T47D (cell line): Measurements from ENCODE around the gene LAMB4.

ENCODE experiments used
- DNase-seq, 2 experiments: peaks; one replicate each; pipeline versions ENCODE4 v3.0.0 to v3.0.0-alpha.2; 2011 to 2012; ENCODE audit warnings: low read depth in 1 of 2, low spot score in 1 of 2
- JUND ChIP-seq: IDR thresholded peaks from 2 replicates; pipeline ENCODE4 v1.6.1; 2012; ENCODE audit warnings: low read depth
- in situ Hi-C: cut with HindIII; loops from 2 replicates; pipeline ENCODE4 v1.10.0; 2016; ENCODE audit warnings: low sequenced_read_pairs, low pct_unique_long_range_greater_than_20kb

Gene LAMB4

GRCh38 chr7:108136191-108136688 lies 6.1 kb upstream of the LAMB4 start:
- in situ Hi-C loops: no loop called here

GRCh38 chr7:108135446-108136190 lies 5.5 kb upstream of the LAMB4 start:
- in situ Hi-C loops: no loop called here
- TF ChIP-seq JUND: no peak
- no peak for DNase-seq

More at GRCh38 chr7:108136191-108136688, 6.1 kb upstream of the LAMB4 start:
- TF ChIP-seq JUND: no peak
- DNase-seq: no peak

DNA sequence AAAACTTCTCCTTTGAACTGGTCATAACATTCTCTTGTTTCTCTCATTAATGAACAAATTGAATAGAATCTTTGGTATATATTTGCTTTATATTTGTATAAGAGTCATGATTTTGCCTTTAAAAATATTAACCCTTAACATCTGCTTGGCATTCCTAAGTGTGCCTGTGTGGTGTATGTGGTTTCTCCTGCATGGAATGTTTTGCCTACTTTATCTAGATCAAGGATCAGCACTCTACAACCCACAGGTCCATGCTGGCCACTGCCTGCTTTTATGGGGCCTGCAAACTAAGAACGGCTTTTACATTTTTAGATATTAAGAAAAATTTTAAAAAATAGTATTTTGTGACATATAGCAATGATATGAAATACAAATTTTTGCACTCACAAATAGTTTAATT lies 4.3 kb upstream of the LAMB4 start:
- in situ Hi-C loops: no loop called here
- no peak for TF ChIP-seq JUND
- no peak for DNase-seq

DNA sequence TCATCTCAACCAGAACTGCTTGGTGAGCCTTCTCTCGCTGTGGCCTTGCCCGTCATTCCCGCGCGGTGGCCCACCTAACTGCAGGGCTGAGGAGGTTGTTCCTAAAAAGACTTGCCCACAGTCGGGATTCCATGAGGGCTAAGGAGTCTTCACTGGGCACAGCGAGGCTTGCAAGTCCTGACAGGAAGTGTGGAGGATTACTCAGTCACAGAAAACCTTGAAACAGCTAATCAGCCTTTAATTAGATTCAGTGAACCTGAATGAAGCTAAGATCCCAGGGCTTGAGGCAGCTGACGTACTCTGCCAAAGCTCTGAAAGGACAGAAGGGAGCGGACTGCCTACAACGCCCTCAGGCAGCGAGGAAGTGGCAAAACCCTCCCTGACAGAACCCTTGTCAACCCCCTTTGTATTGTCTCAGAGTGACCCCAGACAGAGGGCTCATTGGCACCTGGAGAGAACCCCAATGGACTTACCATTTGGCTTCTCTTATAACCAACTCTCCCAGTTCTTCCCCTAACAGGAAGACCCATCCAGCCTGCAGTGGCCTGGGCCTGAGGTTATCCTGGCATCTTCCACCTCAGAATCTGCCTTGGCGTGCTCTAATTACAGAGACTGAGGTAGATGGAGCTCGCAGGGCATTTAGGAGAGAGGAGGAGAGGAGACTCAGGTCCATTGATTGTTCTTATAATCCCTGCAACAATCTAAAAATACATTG lies 2.5 kb upstream of the LAMB4 start:
- no peak for TF ChIP-seq JUND
- DNase-seq: no peak
- in situ Hi-C loops: no loop called here

DNA sequence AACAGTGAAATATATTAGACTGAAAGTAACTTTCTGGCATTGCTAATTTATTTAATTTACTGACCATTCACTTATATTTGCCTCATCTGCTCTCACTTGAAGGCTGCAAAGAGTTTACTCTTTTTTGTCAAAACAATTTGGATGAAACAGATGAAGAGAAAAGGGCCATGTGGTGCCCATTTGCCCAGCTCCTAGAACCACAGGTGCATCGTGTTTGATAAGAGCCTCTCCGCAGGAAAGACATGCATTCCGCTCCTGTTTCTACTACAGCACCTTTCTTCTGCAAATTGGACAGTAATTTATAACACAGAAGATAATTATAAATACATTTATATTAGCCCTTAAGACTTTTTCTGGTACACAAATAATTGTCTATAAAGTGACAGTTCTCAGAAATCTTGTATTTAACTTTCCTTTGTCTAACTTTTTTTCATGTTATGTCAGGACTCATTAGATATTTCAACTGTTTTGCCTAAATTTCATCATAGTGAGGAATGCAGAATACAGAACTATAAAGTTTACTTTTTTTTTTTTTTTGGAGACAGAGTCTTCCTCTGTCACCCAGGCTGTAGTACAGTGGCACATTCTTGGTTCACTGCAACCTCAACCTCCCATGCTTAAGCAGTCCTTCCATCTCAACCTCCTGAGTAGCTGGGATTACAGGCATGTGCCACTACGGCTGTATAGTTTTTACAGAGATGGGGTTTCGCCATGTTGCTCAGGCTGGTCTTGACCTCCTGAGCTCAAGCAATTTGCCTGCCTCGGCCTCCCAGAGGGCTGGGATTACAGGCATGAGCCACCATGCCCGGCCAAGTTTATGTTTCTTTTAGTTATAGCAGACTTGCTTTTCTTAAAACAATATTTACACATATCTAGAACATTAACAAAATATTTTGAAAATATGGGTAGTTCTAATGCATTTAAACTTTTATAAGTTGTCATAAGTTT lies 869 bp downstream of the LAMB4 start:
- no peak for TF ChIP-seq JUND
- DNase-seq: no peak
- in situ Hi-C loops: no loop called here

DNA sequence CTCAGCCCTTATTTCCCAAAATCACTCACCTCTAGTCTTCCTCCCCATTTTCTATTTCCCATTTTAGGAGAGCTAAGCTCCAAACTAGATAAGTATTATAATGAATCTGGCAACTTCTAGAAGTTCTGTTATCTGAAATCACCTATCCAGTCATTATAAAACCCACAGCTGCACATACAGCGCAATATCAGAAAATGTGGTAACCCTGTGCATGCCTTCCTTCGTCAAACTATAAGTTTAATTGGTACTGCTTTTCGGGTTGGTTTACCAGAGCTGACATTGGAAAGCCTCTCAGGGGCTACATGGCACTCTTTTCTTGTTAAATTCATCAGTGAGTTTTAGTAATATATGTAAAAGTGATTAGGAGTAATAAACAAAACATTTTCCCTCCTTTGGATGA lies 1.6 kb downstream of the LAMB4 start:
- no peak for DNase-seq
- in situ Hi-C loops: no loop called here
- no peak for TF ChIP-seq JUND

DNA sequence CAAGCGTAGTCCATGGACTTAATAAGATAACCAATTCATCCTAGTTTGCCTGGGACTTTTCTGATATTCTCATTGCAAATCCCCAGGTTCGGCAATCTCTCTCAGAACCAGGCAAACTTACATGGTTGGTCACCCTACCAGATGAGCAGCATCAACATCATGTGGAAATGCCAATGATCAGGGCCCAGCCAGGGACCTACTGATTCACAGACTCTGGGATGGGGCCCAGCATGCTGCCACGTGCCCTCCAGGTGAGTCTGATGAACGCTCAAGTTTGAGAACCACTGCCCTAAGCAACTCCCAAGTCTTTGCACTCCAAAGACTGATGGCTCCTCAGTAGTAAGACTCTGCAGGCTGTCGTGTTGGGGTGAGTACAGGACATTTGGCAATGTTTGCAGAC lies 2.7 kb downstream of the LAMB4 start:
- in situ Hi-C loops: no loop called here
- TF ChIP-seq JUND: no peak
- no peak for DNase-seq

DNA sequence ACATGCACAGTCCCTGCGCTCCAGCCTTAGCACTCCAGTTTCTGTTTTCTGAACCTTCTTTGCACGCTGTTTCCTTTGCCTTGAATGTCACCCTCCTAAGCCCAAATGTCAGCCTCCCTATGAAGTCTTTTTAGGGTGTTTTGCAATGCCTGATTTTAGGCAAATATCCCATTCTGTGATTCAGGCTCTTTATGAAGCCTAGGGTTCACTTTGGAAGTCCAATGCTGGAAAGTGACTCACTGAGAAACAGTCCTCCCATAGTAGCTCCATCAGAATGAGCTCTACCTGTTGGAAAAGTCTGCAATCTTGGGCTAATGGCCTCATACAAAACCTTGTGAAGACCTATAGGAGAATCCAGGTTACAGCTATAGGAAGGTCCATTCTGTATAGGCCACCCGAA lies 5.3 kb downstream of the LAMB4 start:
- in situ Hi-C loops: no loop called here
- no peak for TF ChIP-seq JUND
- DNase-seq: no peak

- no peak for DNase-seq
- no peak for TF ChIP-seq JUND
Observed at GRCh38 chr7:108122181-108122580, 8.0 kb downstream of the LAMB4 start.

DNA sequence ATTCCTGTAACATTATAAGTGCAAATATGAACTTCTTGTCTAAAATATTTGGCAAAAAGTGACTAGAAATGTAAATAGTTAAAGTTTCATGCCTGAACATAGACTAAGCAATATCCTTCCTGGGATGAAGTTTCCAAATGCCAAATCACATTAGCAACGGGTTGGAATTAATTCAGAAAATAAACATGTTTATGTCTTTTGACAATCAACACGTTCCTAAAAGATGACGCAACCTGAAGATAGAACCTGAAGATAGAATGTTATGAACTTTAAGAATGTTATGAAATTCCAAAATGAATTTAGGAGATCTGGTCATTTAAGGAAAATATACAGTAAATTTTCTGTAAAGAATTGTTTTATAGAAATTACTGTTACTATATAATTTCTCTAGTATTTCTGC lies 9.2 kb downstream of the LAMB4 start:
- DNase-seq: no peak
- no peak for TF ChIP-seq JUND
- in situ Hi-C loops: no loop called here

More at GRCh38 chr7:108122181-108122580, 8.0 kb downstream of the LAMB4 start:
- in situ Hi-C loops: no loop called here

GRCh38 chr7:108120196-108120595 lies 10.0 kb downstream of the LAMB4 start:
- no peak for TF ChIP-seq JUND
- DNase-seq: no peak
- in situ Hi-C loops: no loop called here

GRCh38 chr7:108118959-108119358 lies 11.2 kb downstream of the LAMB4 start:
- no peak for DNase-seq
- no peak for TF ChIP-seq JUND
- in situ Hi-C loops: no loop called here
